Ovary (tissue), 3 donors: ENCODE results near the gene DCTN3.

ENCODE experiments used
- CTCF ChIP-seq, 3 donors: fragments of 450-650 bp in 2 of 3; fragments of 200-600 bp in 1 of 3; IDR thresholded peaks; one replicate each; pipeline versions ENCODE4 v1.5.1 to v1.8.0; 2016 to 2022; ENCODE audit warnings: antibody characterized with exemption in 3 of 3, mild to moderate bottlenecking in 1 of 3
- EP300 ChIP-seq: sonication (generic); formaldehyde crosslinking; IDR thresholded peaks from one replicate; pipeline ENCODE4 v1.6.1; 2017; ENCODE audit warnings: antibody characterized with exemption
- POLR2A ChIP-seq: fragments of 450-650 bp; IDR thresholded peaks from one replicate; pipeline ENCODE4 v1.6.1; 2017; ENCODE audit warnings: antibody characterized with exemption, mild to moderate bottlenecking, moderate library complexity
- donor health status: DM: no; HTN: no; CAD: no.

GRCh38 chr9:34650816-34651215 is 30.5 kb upstream of the DCTN3 start:
- no peak for TF ChIP-seq CTCF (IDR thresholded peaks at IDR 0.05)
- no peak for TF ChIP-seq POLR2A
- no peak for TF ChIP-seq EP300
